SK-N-MC (cell line): ENCODE measurements around the gene ARL4A.

Experiments
- EZH2 ChIP-seq: fragments of 200-600 bp; sonication (generic); IDR thresholded peaks from one replicate; pipeline ENCODE4 v1.6.1; 2017; ENCODE audit warnings: antibody characterized with exemption
- FOXP2 ChIP-seq: optimal IDR thresholded peaks from 2 replicates; pipeline ENCODE3; 2011; ENCODE audit warnings: mild to moderate bottlenecking, moderate library complexity; ENCODE audit not compliant: insufficient read depth; ENCODE audit errors: extremely low read length, control extremely low read depth
- POLR2AphosphoS5 ChIP-seq: IDR thresholded peaks from 2 replicates; pipeline ENCODE4 v1.6.1; 2012; ENCODE audit warnings: mild to moderate bottlenecking, low read depth, low read length, borderline replicate concordance

- no peak for TF ChIP-seq EZH2
- no peak for TF ChIP-seq FOXP2
- TF ChIP-seq POLR2AphosphoS5: no peak
Measured at GRCh38 chr7:12692479-12693259, 5.2 kb downstream of the ARL4A start.
